Dedifferentiated amniotic fluid mesenchymal stem cell (primary cell): ENCODE measurements around the gene DOP1A.
A peak's percentile ranks its signal among the peaks of the same experiment; 100 is the strongest.

Experiments
- DNase-seq: peaks from one replicate; pipeline ENCODE4 v3.0.0-alpha.2; 2016; ENCODE audit errors: extremely low spot score

The DOP1A gene

GRCh38 chr6:83199863-83200225 lies 132.4 kb downstream of the DOP1A start:
- DNase-seq = peak; percentile 46

- DNase-seq = no peak
These were observed 134.6 kb downstream of the DOP1A start for GRCh38 chr6:83202031-83202430.

- DNase-seq = peak; percentile 79
These were observed 147.9 kb downstream of the DOP1A start for GRCh38 chr6:83215131-83216047.

- peak; percentile 51 for DNase-seq
These were observed 149.3 kb downstream of the DOP1A start for GRCh38 chr6:83216806-83217205.
